Mucosa of descending colon (tissue), 3 donors: ENCODE measurements around the gene SCAF1. TPM values are rescaled to one million over a fixed set of nuclear protein-coding genes. Genes with fewer than 3 reads are reported as not detected.

Source experiments
- ATAC-seq: fragments of 200-7000 bp; cut with Tn5 transposase; one replicate; pipeline ENCODE4 v1.9.1; 2020; ENCODE audit warnings: mild to moderate bottlenecking, moderate library complexity
- DNase-seq, 3 donors: peaks; one replicate each; pipeline ENCODE4 v3.0.0-alpha.2; 2020
- H3K36me3 ChIP-seq: fragments of 200-600 bp; one replicate; pipeline ENCODE4 v1.8.0; 2021; ENCODE audit warnings: low read depth, mild to moderate bottlenecking
- H3K4me1 ChIP-seq: fragments of 200-600 bp; one replicate; pipeline ENCODE4 v1.8.0; 2021; ENCODE audit warnings: low read depth, mild to moderate bottlenecking
- H3K4me3 ChIP-seq: fragments of 200-600 bp; one replicate; pipeline ENCODE4 v1.8.0; 2021; ENCODE audit warnings: mild to moderate bottlenecking
- H3K9me3 ChIP-seq: fragments of 200-600 bp; one replicate; pipeline ENCODE4 v1.8.0; 2021; ENCODE audit warnings: mild to moderate bottlenecking
- intact Hi-C, 2 donors: fragments of 100-400 bp; cut with DNase I in 1 of 2; cut with micrococcal nuclease in 1 of 2; formaldehyde crosslinking; loops; one replicate each; pipeline versions ENCODE4 v1.11.0 to v1.11.1; 2022; cut with DNase I, micrococcal nuclease
- total RNA-seq, 3 donors: library from RNA; stranded (reverse); fragmentation: NEBNext Ultra II Directional in 2 of 3; extraction: Animal tissue kit (Norgen Biotek cat#: 25700) in 2 of 3; gene quantifications; one replicate each; pipeline versions ENCODE4 v1.2.1 to v1.2.4, GENCODE V29; 2021 to 2023
- TF ChIP-seq, protein P1 (sequence below): fragments of 200-600 bp; IDR thresholded peaks from one replicate; pipeline ENCODE4 v1.8.0; 2022; ENCODE audit warnings: antibody characterized with exemption, mild to moderate bottlenecking
- donor health status: DM: no; HTN: no; CAD: no; lungs with moderate emphysema.
- donor health status: DM: no; HTN: no; CAD: no.
- donor health status: DM: no; HTN: yes; CAD: no.

SCAF1 gene
- total RNA-seq, 3 donors from 2014 or later: 55.5 to 75.0 (median 56.1) TPM

DNA sequence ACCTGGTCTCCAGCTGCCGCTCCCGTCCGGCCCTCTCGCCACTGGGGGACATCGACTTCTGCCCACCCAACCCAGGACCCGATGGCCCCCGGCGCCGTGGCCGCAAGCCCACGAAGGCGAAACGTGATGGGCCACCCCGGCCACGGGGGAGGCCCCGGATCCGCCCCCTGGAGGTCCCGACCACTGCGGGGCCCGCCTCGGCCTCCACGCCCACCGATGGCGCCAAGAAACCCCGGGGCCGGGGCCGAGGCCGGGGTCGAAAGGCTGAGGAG lies 44.4 kb upstream of the SCAF1 start:
- H3K4me3 ChIP-seq: no peak overlapping the region
- TF ChIP-seq, protein P1, sequence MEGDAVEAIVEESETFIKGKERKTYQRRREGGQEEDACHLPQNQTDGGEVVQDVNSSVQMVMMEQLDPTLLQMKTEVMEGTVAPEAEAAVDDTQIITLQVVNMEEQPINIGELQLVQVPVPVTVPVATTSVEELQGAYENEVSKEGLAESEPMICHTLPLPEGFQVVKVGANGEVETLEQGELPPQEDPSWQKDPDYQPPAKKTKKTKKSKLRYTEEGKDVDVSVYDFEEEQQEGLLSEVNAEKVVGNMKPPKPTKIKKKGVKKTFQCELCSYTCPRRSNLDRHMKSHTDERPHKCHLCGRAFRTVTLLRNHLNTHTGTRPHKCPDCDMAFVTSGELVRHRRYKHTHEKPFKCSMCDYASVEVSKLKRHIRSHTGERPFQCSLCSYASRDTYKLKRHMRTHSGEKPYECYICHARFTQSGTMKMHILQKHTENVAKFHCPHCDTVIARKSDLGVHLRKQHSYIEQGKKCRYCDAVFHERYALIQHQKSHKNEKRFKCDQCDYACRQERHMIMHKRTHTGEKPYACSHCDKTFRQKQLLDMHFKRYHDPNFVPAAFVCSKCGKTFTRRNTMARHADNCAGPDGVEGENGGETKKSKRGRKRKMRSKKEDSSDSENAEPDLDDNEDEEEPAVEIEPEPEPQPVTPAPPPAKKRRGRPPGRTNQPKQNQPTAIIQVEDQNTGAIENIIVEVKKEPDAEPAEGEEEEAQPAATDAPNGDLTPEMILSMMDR: no peak
- peaks cover 10% of the 10 kb centered on the region for H3K4me1 ChIP-seq
- peaks cover 6% of the 10 kb centered on the region for H3K36me3 ChIP-seq
- H3K9me3 ChIP-seq: no peaks in the 10 kb centered on the region
- no peak for ATAC-seq
- DNase-seq: no peak
- intact Hi-C loops: no loop called here

DNA sequence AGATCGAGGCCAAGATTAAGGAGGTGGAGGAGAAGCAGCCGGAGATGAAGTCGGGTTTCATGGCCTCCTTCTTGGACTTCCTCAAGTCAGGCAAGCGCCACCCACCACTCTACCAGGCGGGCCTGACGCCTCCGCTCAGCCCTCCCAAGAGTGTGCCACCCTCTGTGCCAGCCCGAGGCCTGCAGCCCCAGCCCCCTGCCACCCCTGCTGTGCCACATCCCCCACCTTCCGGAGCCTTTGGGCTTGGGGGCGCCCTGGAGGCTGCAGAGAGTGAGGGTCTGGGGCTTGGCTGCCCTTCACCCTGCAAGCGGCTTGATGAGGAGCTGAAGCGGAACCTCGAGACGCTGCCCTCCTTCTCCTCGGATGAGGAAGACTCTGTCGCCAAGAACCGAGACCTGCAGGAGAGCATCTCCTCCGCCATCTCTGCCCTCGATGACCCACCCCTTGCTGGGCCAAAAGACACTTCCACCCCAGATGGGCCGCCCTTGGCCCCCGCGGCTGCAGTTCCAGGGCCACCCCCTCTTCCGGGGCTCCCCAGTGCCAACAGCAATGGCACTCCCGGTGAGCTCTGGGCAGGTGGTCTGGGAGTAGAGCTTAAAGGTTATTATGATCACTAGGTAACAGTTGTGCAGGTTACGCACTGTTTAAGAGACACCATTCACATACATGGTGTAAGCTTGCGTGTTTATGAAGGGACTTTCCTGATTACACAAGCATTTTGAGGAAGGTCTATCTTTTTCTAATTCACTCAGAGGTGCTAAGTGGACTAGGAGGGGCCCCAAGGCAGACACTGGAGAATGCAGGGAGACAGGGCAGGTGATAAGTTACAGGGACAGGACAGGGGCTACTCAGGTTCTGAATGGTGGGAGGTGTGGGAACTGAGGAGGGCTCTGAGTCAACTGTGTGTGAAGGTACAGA lies 42.4 kb upstream of the SCAF1 start:
- peaks cover 6% of the 10 kb centered on the region for H3K36me3 ChIP-seq
- H3K4me3 ChIP-seq: no peak overlapping the region
- no peak for DNase-seq
- TF ChIP-seq, protein P1: no peak
- no peaks in the 10 kb centered on the region for H3K9me3 ChIP-seq
- no peak for ATAC-seq
- intact Hi-C loops: no loop called here
- H3K4me1 ChIP-seq: no peaks in the 10 kb centered on the region

DNA sequence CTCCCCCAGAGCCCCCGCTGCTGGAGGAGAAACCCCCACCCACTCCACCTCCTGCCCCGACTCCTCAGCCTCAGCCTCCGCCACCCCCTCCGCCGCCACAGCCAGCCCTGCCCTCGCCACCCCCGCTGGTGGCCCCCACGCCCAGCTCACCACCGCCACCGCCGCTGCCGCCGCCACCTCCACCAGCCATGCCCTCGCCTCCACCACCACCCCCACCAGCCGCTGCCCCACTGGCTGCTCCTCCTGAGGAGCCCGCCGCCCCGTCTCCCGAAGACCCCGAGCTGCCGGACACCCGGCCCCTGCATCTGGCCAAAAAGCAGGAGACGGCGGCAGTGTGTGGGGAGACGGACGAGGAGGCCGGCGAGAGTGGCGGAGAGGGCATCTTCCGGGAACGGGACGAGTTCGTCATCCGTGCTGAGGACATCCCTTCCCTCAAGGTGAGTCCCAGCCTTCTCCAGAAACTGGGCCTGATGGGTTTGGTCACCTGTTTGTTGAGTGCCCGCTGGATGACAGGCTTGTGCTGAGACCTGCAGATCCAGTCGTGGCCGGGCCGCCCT lies 40.4 kb upstream of the SCAF1 start:
- Histone ChIP-seq H3K36me3 (peaks cover 6% of the 10 kb centered on the region), H3K4me1 (no peaks in the 10 kb centered on the region)
- DNase-seq: no peak

DNA sequence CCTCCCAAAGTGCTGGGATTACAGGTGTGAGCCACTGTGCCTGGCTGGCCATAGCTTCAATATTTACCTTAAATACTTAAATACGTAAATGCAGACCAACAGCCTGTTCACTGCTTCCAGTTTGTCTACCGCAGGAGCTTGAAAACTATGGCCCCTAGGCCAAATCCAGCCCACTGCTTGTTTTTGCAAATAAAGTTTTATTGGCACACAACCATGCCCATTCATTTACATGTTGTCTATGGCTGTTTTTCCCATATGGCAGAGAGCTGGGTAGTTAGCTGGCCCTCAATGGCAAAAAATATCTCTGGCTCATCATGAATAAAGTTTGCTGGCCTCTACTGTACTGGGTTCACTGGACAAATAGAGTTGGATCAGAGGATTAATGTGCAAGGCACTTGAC lies 39.2 kb upstream of the SCAF1 start:
- intact Hi-C loops: no loop called here
- no peak overlapping the region for H3K4me3 ChIP-seq
- peaks cover 6% of the 10 kb centered on the region for H3K36me3 ChIP-seq

More for the DNA sequence above, 40.4 kb upstream of the SCAF1 start:
- Histone ChIP-seq H3K4me3 (no peak overlapping the region), H3K9me3 (no peaks in the 10 kb centered on the region)
- no peak for ATAC-seq
- intact Hi-C loops: no loop called here
- TF ChIP-seq, protein P1: no peak

DNA sequence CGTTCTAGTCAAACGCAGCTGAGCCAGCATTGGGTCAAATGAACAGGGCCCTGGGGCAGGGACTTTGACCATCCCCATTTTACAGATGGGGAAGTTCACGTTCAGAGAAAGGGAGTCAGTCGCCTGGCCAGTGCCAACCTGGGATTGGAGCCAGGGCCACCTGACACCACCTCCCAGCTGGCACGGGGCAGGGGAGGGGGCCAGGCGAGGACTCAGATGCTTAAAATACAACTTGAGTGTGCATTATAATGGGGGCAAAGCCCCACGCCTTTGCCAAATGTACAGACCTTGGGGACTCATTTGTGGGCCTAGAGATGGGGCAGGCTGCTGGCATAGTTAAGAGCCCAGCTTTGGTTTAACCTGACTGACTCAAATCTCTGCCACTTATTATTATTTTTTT lies 36.4 kb upstream of the SCAF1 start:
- Histone ChIP-seq H3K4me3 (no peak overlapping the region), H3K36me3 (no peaks in the 10 kb centered on the region), H3K4me1 (no peaks in the 10 kb centered on the region), H3K9me3 (no peaks in the 10 kb centered on the region)
- DNase-seq (no peak), ATAC-seq (no peak)
- TF ChIP-seq, protein P1: no peak
- intact Hi-C loops: no loop called here

More for the DNA sequence above, 39.2 kb upstream of the SCAF1 start:
- no peak for ATAC-seq
- TF ChIP-seq, protein P1: no peak
- Histone ChIP-seq H3K4me1 (no peaks in the 10 kb centered on the region), H3K9me3 (no peaks in the 10 kb centered on the region)
- no peak for DNase-seq
